ENCODE measurements around the gene CD99L2.

- TF ChIP-seq CTCF (IDR thresholded peaks at IDR 0.05), result no peak
- no peak for TF ChIP-seq POLR2A (IDR thresholded peaks at IDR 0.05)
Measured at GRCh38 chrX:150897421-150898320, 797 bp downstream of the CD99L2 start.
